ENCODE data around the gene BCL2L13.
"Not testable (repeated sequence)": the region's sequence is repeated elsewhere in the genome, so short reads cannot be mapped to it uniquely, and the experiment has no call there.

BCL2L13 gene

GRCh38 chr22:17633217-17633997 lies 5.2 kb upstream of the BCL2L13 start:
- no peak overlapping the region for H3K4me3 ChIP-seq (replicated peaks; ENCODE audit: insufficient read depth, low read length)
- no peak for DNase-seq (ENCODE audit: low read depth in 1 of 2, low spot score in 1 of 2)
- no peaks in the 10 kb centered on the region for H3K27me3 ChIP-seq (ENCODE audit: insufficient read depth, poor library complexity, severe bottlenecking)
- TF ChIP-seq REST (IDR thresholded peaks at IDR 0.05; ENCODE audit: insufficient replicate concordance, low read depth) (no peak), POLR2AphosphoS5 (IDR thresholded peaks at IDR 0.05; ENCODE audit: low read depth) (no peak)
- no peak overlapping the region; the same call in 1 of the 2 replicates for H3K27ac ChIP-seq (replicated peaks)

- H3K27ac ChIP-seq (replicated peaks): no peak overlapping the region
- TF ChIP-seq, protein P1, sequence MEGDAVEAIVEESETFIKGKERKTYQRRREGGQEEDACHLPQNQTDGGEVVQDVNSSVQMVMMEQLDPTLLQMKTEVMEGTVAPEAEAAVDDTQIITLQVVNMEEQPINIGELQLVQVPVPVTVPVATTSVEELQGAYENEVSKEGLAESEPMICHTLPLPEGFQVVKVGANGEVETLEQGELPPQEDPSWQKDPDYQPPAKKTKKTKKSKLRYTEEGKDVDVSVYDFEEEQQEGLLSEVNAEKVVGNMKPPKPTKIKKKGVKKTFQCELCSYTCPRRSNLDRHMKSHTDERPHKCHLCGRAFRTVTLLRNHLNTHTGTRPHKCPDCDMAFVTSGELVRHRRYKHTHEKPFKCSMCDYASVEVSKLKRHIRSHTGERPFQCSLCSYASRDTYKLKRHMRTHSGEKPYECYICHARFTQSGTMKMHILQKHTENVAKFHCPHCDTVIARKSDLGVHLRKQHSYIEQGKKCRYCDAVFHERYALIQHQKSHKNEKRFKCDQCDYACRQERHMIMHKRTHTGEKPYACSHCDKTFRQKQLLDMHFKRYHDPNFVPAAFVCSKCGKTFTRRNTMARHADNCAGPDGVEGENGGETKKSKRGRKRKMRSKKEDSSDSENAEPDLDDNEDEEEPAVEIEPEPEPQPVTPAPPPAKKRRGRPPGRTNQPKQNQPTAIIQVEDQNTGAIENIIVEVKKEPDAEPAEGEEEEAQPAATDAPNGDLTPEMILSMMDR (IDR thresholded peaks at IDR 0.05; ENCODE audit: insufficient read depth, low read length): no peak
- TF ChIP-seq SPI1 (IDR thresholded peaks at IDR 0.05; ENCODE audit: borderline replicate concordance, low read depth) (no peak), REST (IDR thresholded peaks at IDR 0.05; ENCODE audit: insufficient replicate concordance, low read depth) (no peak), POLR2AphosphoS5 (IDR thresholded peaks at IDR 0.05; ENCODE audit: low read depth) (no peak), GABPA (IDR thresholded peaks at IDR 0.05; ENCODE audit: low read depth) (no peak)
- H3K4me3 ChIP-seq (replicated peaks; ENCODE audit: insufficient read depth, low read length): no peak overlapping the region
- DNase-seq (ENCODE audit: low read depth in 1 of 2, low spot score in 1 of 2): no peak
- no peaks in the 10 kb centered on the region for H3K27me3 ChIP-seq (ENCODE audit: insufficient read depth, poor library complexity, severe bottlenecking)
Measured at GRCh38 chr22:17633998-17634323, 4.6 kb upstream of the BCL2L13 start.

DNA sequence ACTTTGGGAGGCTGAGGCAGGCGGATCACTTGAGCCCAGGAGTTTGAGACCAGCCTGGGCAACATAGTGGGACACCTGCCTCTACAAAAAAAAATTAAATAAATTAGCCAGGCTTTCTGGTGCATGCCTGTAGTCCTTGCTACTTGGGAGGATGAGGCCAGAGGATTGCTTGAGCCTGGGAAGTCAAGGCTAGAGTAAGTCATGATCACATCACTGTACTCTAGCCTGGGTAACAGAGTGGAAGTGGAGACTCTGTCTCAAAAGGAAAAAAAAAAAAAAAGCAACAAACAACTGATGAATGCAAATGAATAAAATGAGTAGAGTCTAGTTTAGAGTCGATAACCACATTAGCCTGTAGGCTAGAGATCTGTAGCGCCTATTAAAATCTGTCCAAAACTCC lies 3.9 kb upstream of the BCL2L13 start:
- Histone ChIP-seq H3K27ac (replicated peaks) (no peak overlapping the region), H3K4me3 (replicated peaks; ENCODE audit: insufficient read depth, low read length) (no peak overlapping the region), H3K27me3 (ENCODE audit: insufficient read depth, poor library complexity, severe bottlenecking) (no peaks in the 10 kb centered on the region)
- TF ChIP-seq GABPA (IDR thresholded peaks at IDR 0.05; ENCODE audit: low read depth) (no peak), SPI1 (IDR thresholded peaks at IDR 0.05; ENCODE audit: borderline replicate concordance, low read depth) (no peak), REST (IDR thresholded peaks at IDR 0.05; ENCODE audit: insufficient replicate concordance, low read depth) (no peak), POLR2AphosphoS5 (IDR thresholded peaks at IDR 0.05; ENCODE audit: low read depth) (no peak)
- TF ChIP-seq, protein P1 (IDR thresholded peaks at IDR 0.05; ENCODE audit: insufficient read depth, low read length): no peak
- no peak for DNase-seq (ENCODE audit: low read depth in 1 of 2, low spot score in 1 of 2)

DNA sequence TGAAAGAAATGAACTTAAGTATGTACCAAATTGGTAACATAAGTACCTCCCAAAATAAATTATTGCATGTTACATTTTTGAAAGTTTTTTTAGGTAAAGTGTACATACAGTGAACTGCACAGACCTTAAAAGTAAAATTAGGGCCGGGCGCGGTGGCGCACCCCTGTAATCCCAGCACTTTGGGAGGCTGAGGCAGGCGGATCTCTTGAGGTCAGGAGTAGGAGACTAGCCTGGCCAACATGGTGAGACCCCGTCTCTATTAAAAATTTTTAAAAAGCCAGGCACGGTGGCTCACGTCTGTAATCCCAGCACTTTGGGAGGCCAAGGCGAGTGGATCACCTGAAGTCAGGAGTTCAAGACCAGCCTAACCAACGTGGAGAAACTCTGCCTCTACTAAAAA lies 1.7 kb upstream of the BCL2L13 start:
- not testable (repeated sequence) for H3K27ac ChIP-seq (replicated peaks); H3K4me3 ChIP-seq (replicated peaks; ENCODE audit: insufficient read depth, low read length); DNase-seq (ENCODE audit: low read depth in 1 of 2, low spot score in 1 of 2); H3K27me3 ChIP-seq (ENCODE audit: insufficient read depth, poor library complexity, severe bottlenecking)
